Left lung (tissue), 10 donors: ENCODE data around the gene SERINC1. TPM values are rescaled to one million over a fixed set of nuclear protein-coding genes. Genes with fewer than 3 reads are reported as not detected.

Experiments used
- ATAC-seq: fragments of 200-7000 bp; cut with Tn5 transposase; one replicate; pipeline ENCODE4 v1.9.1; 2020; ENCODE audit warnings: moderate library complexity
- DNase-seq, 4 donors: peaks; one replicate each; pipeline ENCODE4 v3.0.0-alpha.2; 2013 to 2020
- H3K27ac ChIP-seq, 2 donors: fragments of 200-600 bp; sonication (generic) in 1 of 2; one replicate each; pipeline versions ENCODE4 v1.5.0 to v1.8.0; 2020 to 2021
- H3K27me3 ChIP-seq, 2 donors: fragments of 200-600 bp; sonication (generic) in 1 of 2; one replicate each; pipeline versions ENCODE4 v1.5.0 to v1.8.0; 2020 to 2021
- H3K36me3 ChIP-seq, 2 donors: fragments of 200-600 bp; sonication (generic) in 1 of 2; one replicate each; pipeline versions ENCODE4 v1.5.0 to v1.8.0; 2020 to 2021
- H3K4me1 ChIP-seq, 2 donors: fragments of 200-600 bp; one replicate each; pipeline ENCODE4 v1.8.0; 2021
- H3K4me3 ChIP-seq, 2 donors: fragments of 200-600 bp; sonication (generic) in 1 of 2; one replicate each; pipeline versions ENCODE4 v1.5.0 to v1.8.0; 2020 to 2021; ENCODE audit warnings: mild to moderate bottlenecking in 1 of 2
- H3K9me3 ChIP-seq, 2 donors: fragments of 200-600 bp; sonication (generic) in 1 of 2; one replicate each; pipeline versions ENCODE4 v1.5.0 to v1.8.0; 2020 to 2021
- CTCF ChIP-seq, 2 donors: fragments of 200-600 bp; sonication (generic) in 1 of 2; IDR thresholded peaks; one replicate each; pipeline versions ENCODE4 v1.5.0 to v1.8.0; 2021; ENCODE audit warnings: antibody characterized with exemption in 2 of 2
- intact Hi-C, 2 donors: fragments of 100-400 bp; cut with DNase I; formaldehyde crosslinking; loops; one replicate each; pipeline versions ENCODE4 v1.11.2 to v1.14.2; 2022
- polyA plus RNA-seq, 6 donors: library from polyadenylated mRNA; unstranded; fragments of 120-200 nt; gene quantifications; one replicate each; pipeline ENCODE4 v1.2.1, GENCODE V29; 2013; ENCODE audit not compliant: insufficient read length in 6 of 6
- total RNA-seq, 2 donors: library from RNA; stranded (reverse); fragmentation: NEBNext Ultra II Directional; extraction: Animal tissue kit (Norgen Biotek cat#: 25700); gene quantifications; one replicate each; pipeline ENCODE4 v1.2.1, GENCODE V29; 2021
- donor health status: DM: no; HTN: yes; CAD: no.
- donor health status: DM: no; HTN: no; CAD: no.

SERINC1 gene
- total and polyA plus RNA-seq, 8 donors = 149 to 190 (median 168) TPM

DNA sequence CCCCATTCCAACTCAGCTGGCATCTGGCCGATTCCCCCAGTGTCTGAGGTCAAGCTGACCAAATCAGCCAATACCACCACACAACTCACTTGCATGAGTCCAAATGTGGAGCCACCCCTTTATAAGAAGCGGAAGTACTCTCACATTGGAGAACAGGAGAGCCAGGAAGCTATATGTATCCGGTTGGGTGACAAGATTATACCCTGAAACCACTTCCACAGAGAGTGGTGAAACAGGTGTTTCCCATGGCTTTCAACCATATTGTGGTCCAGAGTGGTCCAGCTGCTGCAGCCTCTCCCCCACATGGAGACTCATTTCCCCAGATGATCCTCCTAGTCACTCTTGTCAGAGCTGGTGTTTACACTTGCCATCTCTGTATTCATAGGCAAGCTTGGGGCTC lies 24.0 kb upstream of the SERINC1 start:
- intact Hi-C loops = no loop called here
- no peaks in the 10 kb centered on the region for H3K36me3 ChIP-seq

DNA sequence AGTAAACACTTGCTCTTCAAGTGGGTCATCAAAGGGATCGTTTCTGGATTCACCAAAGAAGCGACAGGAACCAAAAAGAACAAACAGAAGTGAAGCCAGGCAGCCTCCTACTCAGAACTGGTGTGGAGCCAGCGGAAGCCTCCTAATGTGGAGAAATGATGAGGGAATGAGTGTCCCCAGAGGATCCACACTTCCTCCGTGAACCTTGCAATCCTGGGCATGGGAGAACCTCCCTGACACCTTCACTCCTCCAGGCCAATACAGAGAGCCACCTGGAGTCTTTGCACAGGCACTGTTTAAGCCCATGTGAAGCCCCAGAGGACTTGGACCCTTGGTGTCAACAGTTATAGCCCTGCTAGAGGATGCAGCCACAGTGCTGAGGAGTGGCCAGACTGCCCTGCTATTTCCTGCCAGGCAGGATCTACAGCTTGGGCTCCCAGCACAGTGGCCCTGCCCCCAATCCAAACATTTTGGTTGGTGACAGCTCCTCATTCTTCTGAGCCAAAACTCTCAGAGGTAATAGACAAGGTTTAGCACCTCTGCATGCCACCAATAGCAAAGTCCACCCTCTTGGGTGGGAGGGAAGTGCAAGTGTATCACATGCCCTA lies 23.2 kb upstream of the SERINC1 start:
- DNase-seq (peak in 1 of 4 donors; percentile 36), ATAC-seq (peak; percentile 82)
- no peak overlapping the region for H3K4me3 ChIP-seq
- no peaks in the 10 kb centered on the region for H3K36me3 ChIP-seq
- no peak overlapping the region for H3K27ac ChIP-seq
- TF ChIP-seq CTCF (IDR thresholded peaks at IDR 0.05) = no peak
- no peaks in the 10 kb centered on the region for H3K4me1 ChIP-seq
- intact Hi-C loops = no loop called here
- H3K27me3 ChIP-seq = no peaks in the 10 kb centered on the region
- H3K9me3 ChIP-seq = peaks cover 0 to 6% of the 10 kb centered on the region in 2 donors

More for the DNA sequence above, 24.0 kb upstream of the SERINC1 start:
- no peak for TF ChIP-seq CTCF (IDR thresholded peaks at IDR 0.05)
- Histone ChIP-seq H3K27me3 (no peaks in the 10 kb centered on the region), H3K4me3 (no peak overlapping the region), H3K9me3 (peaks cover 0 to 8% of the 10 kb centered on the region in 2 donors), H3K27ac (no peak overlapping the region), H3K4me1 (no peaks in the 10 kb centered on the region)
- no peak for ATAC-seq
- DNase-seq = no peak

GRCh38 chr6:122491919-122492555 lies 20.4 kb upstream of the SERINC1 start:
- Histone ChIP-seq H3K36me3 (no peaks in the 10 kb centered on the region), H3K9me3 (no peaks in the 10 kb centered on the region), H3K4me3 (no peak overlapping the region), H3K4me1 (no peaks in the 10 kb centered on the region), H3K27me3 (no peaks in the 10 kb centered on the region), H3K27ac (no peak overlapping the region)
- intact Hi-C loops = no loop called here
- peak; percentile 98 for ATAC-seq
- DNase-seq = peak; percentile 39 to 79 (median 56)
- peak; percentile 73 to 77 for TF ChIP-seq CTCF (IDR thresholded peaks at IDR 0.05)

- Histone ChIP-seq H3K9me3 (no peaks in the 10 kb centered on the region), H3K4me3 (no peak overlapping the region), H3K27ac (no peak overlapping the region), H3K36me3 (no peaks in the 10 kb centered on the region), H3K4me1 (no peaks in the 10 kb centered on the region), H3K27me3 (no peaks in the 10 kb centered on the region)
- DNase-seq (peak in 2 of 4 donors; percentile 9 to 13), ATAC-seq (no peak)
- intact Hi-C loops = no loop called here
- no peak for TF ChIP-seq CTCF (IDR thresholded peaks at IDR 0.05)
Observed at GRCh38 chr6:122490607-122491006, 19.0 kb upstream of the SERINC1 start.

GRCh38 chr6:122484760-122485159 lies 13.2 kb upstream of the SERINC1 start:
- H3K4me3 ChIP-seq = no peak overlapping the region
- intact Hi-C loops = no loop called here
- H3K27ac ChIP-seq = no peak overlapping the region
- no peaks in the 10 kb centered on the region for H3K36me3 ChIP-seq
- H3K9me3 ChIP-seq = no peaks in the 10 kb centered on the region
- ATAC-seq (no peak), DNase-seq (no peak)
- H3K4me1 ChIP-seq = no peaks in the 10 kb centered on the region
- TF ChIP-seq CTCF (IDR thresholded peaks at IDR 0.05) = no peak
- no peaks in the 10 kb centered on the region for H3K27me3 ChIP-seq
